NAMALWA (cell line): ENCODE data around the gene TEX26.

Experiments used
- DNase-seq: peaks from one replicate; pipeline ENCODE4 v3.0.0-alpha.2; 2015; ENCODE audit warnings: low spot score

The TEX26 gene

GRCh38 chr13:30932481-30933353 is at the start of gene TEX26:
Gene TEX26, plus strand, starts transcription at chr13:30932656. Its CDS starts 60 bp downstream, at chr13:30932716.
- DNase-seq = no peak

- no peak for DNase-seq
These were observed 49.3 kb upstream of the TEX26 start for GRCh38 chr13:30882996-30883766.

- DNase-seq = peak; percentile 89
These were observed 47.9 kb upstream of the TEX26 start for GRCh38 chr13:30884543-30884942.

- no peak for DNase-seq
These were observed 43.2 kb upstream of the TEX26 start for GRCh38 chr13:30889196-30889690.

- peak; percentile 65 for DNase-seq
These were observed 39.5 kb upstream of the TEX26 start for GRCh38 chr13:30892966-30893365.

GRCh38 chr13:30895773-30896172 is 36.7 kb upstream of the TEX26 start:
- no peak for DNase-seq

GRCh38 chr13:30898070-30898469 is 34.4 kb upstream of the TEX26 start:
- no peak for DNase-seq

GRCh38 chr13:30898678-30899241 is 33.7 kb upstream of the TEX26 start:
- no peak for DNase-seq

- DNase-seq = no peak
These were observed 32.0 kb upstream of the TEX26 start for GRCh38 chr13:30900436-30900835.

- DNase-seq = no peak
These were observed 31.3 kb upstream of the TEX26 start for GRCh38 chr13:30900952-30901749.

GRCh38 chr13:30904043-30904442 is 28.4 kb upstream of the TEX26 start:
- no peak for DNase-seq

GRCh38 chr13:30905932-30906383 is 26.5 kb upstream of the TEX26 start, which contains the start of gene MEDAG:
Gene MEDAG, plus strand, starts transcription at chr13:30906271. Its CDS starts 245 bp downstream, at chr13:30906516.
- DNase-seq = no peak

GRCh38 chr13:30906411-30907051 is 25.9 kb upstream of the TEX26 start:
- DNase-seq = no peak

GRCh38 chr13:30907121-30907861 is 25.2 kb upstream of the TEX26 start:
- DNase-seq = no peak

GRCh38 chr13:30908416-30908980 is 24.0 kb upstream of the TEX26 start:
- no peak for DNase-seq

- no peak for DNase-seq
These were observed 21.8 kb upstream of the TEX26 start for GRCh38 chr13:30910676-30911075.

- DNase-seq = no peak
These were observed 16.5 kb upstream of the TEX26 start for GRCh38 chr13:30915691-30916541.

GRCh38 chr13:30916991-30917390 is 15.5 kb upstream of the TEX26 start:
- DNase-seq = no peak
